VCaP (cell line): Measurements from ENCODE around the gene CRACR2B.

Experiments
- H3K27ac ChIP-seq: fragments of 450-650 bp; 2 replicates; pipeline ENCODE4 v1.5.1; 2017
- CTCF ChIP-seq: fragments of 450-650 bp; conservative IDR thresholded peaks from 2 replicates; pipeline ENCODE4 v1.5.1; 2017; ENCODE audit warnings: mild to moderate bottlenecking, moderate library complexity

CRACR2B gene

GRCh38 chr11:863023-863909, 35.5 kb downstream of the CRACR2B start:
- no peak overlapping the region for H3K27ac ChIP-seq

GRCh38 chr11:863910-864827, 36.5 kb downstream of the CRACR2B start:
- H3K27ac ChIP-seq, result no peak overlapping the region
- no peak for TF ChIP-seq CTCF

More at GRCh38 chr11:863023-863909, 35.5 kb downstream of the CRACR2B start:
- TF ChIP-seq CTCF, result no peak

- TF ChIP-seq CTCF, result no peak
- H3K27ac ChIP-seq, result no peak overlapping the region
These were observed 37.2 kb downstream of the CRACR2B start for GRCh38 chr11:864898-865297.

- no peak overlapping the region for H3K27ac ChIP-seq
- TF ChIP-seq CTCF, result no peak
These were observed 38.0 kb downstream of the CRACR2B start for GRCh38 chr11:865462-866430.

- TF ChIP-seq CTCF, result no peak
- no peak overlapping the region for H3K27ac ChIP-seq
These were observed 38.8 kb downstream of the CRACR2B start for GRCh38 chr11:866481-866880.

- TF ChIP-seq CTCF, result no peak
- no peak overlapping the region for H3K27ac ChIP-seq
These were observed 40.2 kb downstream of the CRACR2B start for GRCh38 chr11:867856-868358.
